Gastroesophageal sphincter (tissue), 3 donors: ENCODE measurements around the gene ABCA1.

ENCODE experiments used
- POLR2A ChIP-seq, 2 donors: fragments of 450-650 bp; IDR thresholded peaks; one replicate each; pipeline ENCODE4 v1.6.1; 2017; ENCODE audit warnings: antibody characterized with exemption in 2 of 2, mild to moderate bottlenecking in 2 of 2, moderate library complexity in 1 of 2
- POLR2AphosphoS5 ChIP-seq: sonication (generic); formaldehyde crosslinking; IDR thresholded peaks from one replicate; pipeline ENCODE4 v1.6.1; 2017; ENCODE audit warnings: antibody characterized with exemption
- TF ChIP-seq, protein P1 (sequence below), 4 experiments: fragments of 200-600 bp in 2 of 4; fragments of 450-650 bp in 2 of 4; sonication (generic) in 1 of 4; IDR thresholded peaks; one replicate each; pipeline ENCODE4 v1.5.1; 2017 to 2019; ENCODE audit warnings: antibody characterized with exemption in 4 of 4, mild to moderate bottlenecking in 2 of 4, moderate library complexity in 2 of 4

DNA sequence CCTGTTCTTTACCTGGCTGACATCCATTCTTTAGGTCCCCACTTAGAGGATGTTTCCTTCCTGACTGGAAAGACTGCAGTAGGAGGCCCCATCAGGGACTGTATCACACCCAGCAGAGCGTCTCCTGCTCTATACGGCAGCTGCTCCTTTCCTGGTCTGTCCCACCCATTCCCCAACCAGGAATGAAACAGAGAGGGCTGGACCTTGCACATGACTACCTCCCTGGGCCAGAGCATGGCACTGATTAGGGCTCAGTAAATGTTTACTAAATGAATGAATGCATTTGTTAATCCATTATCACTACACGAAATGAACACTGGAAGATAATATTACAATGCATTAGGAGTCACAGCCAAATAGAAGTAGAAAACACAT lies 76.4 kb downstream of the ABCA1 start:
- TF ChIP-seq POLR2A (IDR thresholded peaks at IDR 0.05) = no peak
- TF ChIP-seq, protein P1, sequence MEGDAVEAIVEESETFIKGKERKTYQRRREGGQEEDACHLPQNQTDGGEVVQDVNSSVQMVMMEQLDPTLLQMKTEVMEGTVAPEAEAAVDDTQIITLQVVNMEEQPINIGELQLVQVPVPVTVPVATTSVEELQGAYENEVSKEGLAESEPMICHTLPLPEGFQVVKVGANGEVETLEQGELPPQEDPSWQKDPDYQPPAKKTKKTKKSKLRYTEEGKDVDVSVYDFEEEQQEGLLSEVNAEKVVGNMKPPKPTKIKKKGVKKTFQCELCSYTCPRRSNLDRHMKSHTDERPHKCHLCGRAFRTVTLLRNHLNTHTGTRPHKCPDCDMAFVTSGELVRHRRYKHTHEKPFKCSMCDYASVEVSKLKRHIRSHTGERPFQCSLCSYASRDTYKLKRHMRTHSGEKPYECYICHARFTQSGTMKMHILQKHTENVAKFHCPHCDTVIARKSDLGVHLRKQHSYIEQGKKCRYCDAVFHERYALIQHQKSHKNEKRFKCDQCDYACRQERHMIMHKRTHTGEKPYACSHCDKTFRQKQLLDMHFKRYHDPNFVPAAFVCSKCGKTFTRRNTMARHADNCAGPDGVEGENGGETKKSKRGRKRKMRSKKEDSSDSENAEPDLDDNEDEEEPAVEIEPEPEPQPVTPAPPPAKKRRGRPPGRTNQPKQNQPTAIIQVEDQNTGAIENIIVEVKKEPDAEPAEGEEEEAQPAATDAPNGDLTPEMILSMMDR (IDR thresholded peaks at IDR 0.05) = no peak
- TF ChIP-seq POLR2AphosphoS5 = no peak
